GM21528 (cell line): ENCODE measurements around the gene PPBP.
"Not testable (repeated sequence)": the region's sequence is repeated elsewhere in the genome, so short reads cannot be mapped to it uniquely, and the experiment has no call there.

Experiments
- ATAC-seq: cut with Tn5 transposase; IDR thresholded peaks from one replicate; pipeline ENCODE4 v1.9.1; 2021; ENCODE audit warnings: mild to moderate bottlenecking, moderate library complexity; ENCODE audit not compliant: unreplicated experiment, low FRiP score

PPBP gene

GRCh38 chr4:73952352-73952751 lies 35.6 kb downstream of the PPBP start:
- ATAC-seq: no peak

DNA sequence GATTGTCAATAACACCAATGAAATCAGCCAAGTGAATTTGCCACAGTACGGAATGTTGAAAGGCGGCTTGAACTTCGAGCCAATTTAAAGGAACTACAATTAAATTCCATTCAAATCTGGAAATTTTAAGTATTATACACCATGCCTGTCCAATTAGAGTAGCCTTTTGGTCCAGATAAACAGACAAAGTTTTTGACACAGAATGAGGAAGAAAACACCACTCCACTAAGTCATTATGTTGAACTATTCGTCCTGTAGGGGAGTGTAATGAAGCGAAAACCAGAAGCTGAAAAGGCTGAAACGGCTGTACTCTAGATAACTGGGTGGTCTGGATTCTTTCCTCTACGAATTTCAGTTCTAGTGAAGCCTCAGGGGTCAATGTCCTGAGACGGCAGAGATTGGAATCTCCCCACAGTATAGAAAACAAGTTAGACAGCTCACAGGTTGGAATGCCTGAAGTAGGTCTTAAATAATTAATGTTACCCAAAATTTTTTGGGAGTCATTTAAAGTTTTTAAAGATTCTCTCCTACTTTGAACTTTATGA lies 37.5 kb downstream of the PPBP start:
- ATAC-seq: not testable (repeated sequence)

- ATAC-seq: no peak
These were observed 38.8 kb downstream of the PPBP start for GRCh38 chr4:73948990-73949706.

DNA sequence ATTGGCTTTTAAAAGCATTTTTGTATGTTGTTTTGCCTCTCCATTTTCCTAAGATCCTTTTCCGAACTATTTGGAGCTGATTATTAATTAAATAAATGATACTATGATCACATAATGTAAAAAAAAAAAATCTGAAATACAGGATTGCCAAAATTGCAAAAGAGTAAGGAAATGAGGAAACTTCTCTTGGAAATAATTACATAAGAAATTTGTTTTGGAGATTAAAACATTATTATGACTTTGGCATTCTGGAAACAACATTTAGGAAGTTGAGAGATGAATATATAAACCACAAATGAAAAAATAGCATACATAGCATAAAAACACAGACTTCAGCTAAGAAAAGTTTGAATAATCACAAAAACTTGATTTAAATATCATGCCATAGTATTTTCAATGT lies 39.7 kb downstream of the PPBP start:
- no peak for ATAC-seq

DNA sequence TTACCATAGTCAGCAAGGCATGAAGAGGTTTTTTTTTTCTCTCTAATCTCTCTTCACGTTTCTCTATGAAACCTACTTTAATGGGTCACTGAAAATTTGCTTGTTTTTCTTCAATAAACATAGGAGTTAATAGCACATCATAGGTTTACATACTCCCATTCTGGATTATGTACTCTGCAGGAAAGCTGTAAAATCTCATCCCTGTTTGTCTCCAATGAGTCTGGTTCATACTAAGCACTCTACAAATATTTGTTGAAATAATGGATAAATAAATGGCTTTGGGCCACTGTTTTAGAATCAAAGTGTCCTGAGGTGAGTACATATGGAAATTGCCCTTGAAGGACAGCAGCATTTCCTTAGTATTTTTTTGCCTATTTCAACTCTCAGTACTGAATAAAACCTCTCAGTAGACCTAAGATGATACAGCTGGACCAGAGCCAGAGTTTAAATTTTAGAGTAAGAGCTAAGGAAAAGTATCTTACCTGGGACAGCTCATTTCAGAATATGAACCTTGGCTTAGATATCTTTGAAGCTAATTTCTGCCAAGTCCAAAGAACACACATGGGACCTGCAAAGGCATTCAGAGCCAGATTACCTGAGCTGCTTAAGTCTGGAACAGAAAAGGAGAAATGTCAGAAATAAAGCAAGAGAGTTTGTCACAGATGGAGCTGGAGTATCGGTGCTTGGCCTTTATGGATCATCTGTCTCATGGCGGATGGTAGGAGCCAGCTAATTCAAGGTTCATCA lies 40.6 kb downstream of the PPBP start:
- ATAC-seq: no peak

GRCh38 chr4:73945674-73946449 lies 42.1 kb downstream of the PPBP start:
- ATAC-seq: no peak

GRCh38 chr4:73945140-73945539 lies 42.9 kb downstream of the PPBP start:
- ATAC-seq: no peak

DNA sequence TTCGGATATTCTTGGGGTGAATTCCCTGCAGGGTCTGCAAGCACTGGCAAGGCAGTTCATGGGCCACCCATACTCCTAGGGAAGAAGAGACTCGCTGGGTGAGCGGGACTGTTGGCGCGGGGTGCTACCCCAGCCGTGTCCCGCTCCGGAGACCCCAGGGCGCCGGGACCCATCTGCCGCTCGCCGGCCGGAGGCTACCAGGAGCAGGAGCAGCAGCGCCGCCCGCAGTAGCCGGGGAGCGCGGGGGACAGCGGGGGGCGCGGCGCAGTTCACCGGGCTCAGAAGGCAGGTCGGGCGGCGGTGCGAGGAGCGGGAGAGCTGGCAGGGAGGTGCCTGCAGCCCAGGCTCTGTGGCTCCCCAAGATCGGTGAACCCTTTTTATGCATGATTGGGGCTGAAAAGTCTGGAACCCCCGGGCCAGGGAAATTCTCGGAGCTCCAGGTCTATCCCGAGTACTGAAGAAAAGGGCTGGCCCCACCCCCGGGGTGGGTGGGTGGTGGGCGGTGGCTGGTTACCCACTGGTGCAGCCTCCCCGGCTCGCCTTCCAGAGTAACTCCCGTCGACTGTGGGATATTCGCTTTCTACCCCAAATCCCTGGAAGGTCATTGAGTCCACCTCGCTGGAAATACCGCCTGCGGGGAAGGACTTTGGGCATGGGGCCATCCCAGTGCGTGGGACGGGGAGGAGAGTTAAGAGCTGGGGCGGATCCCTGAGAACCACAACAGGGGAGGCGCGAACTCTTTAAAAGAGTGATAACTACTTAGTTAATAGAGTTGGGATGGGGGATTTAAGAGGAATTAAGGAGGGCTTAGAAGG lies 43.7 kb downstream of the PPBP start:
- ATAC-seq: no peak

GRCh38 chr4:73943555-73943954 lies 44.4 kb downstream of the PPBP start:
- no peak for ATAC-seq

- no peak for ATAC-seq
These were observed 51.0 kb downstream of the PPBP start for GRCh38 chr4:73936969-73937368.
